ENCODE measurements around the gene DLG2.

The DLG2 gene

GRCh38 chr11:84014539-84014938, 1612.6 kb downstream of the DLG2 start:
- TF ChIP-seq USF1 (IDR thresholded peaks at IDR 0.05) (no peak), MAX (IDR thresholded peaks at IDR 0.05) (no peak), NFIC (IDR thresholded peaks at IDR 0.05) (no peak), EP300 (IDR thresholded peaks at IDR 0.05; ENCODE audit: borderline replicate concordance) (no peak), REST (IDR thresholded peaks at IDR 0.05; ENCODE audit: low read depth) (no peak), CREB1 (IDR thresholded peaks at IDR 0.05; ENCODE audit: low read depth) (no peak), ZBTB7A (IDR thresholded peaks at IDR 0.05; ENCODE audit: low read depth) (no peak), YY1 (IDR thresholded peaks at IDR 0.05; ENCODE audit: low read depth) (no peak), TCF12 (IDR thresholded peaks at IDR 0.05; ENCODE audit: low read depth) (no peak), RAD21 (IDR thresholded peaks at IDR 0.05; ENCODE audit: low read depth) (no peak)

- TF ChIP-seq RAD21 (IDR thresholded peaks at IDR 0.05; ENCODE audit: low read depth) (no peak), FOXM1 (IDR thresholded peaks at IDR 0.05; ENCODE audit: borderline replicate concordance, low read depth) (no peak), YY1 (IDR thresholded peaks at IDR 0.05; ENCODE audit: low read depth) (no peak), ZBTB7A (IDR thresholded peaks at IDR 0.05; ENCODE audit: low read depth) (no peak), TAF1 (IDR thresholded peaks at IDR 0.05; ENCODE audit: low read depth) (no peak), NFIC (IDR thresholded peaks at IDR 0.05) (no peak)
Measured at GRCh38 chr11:84012171-84012826, 1614.8 kb downstream of the DLG2 start.

- no peak for TF ChIP-seq EGR1 (IDR thresholded peaks at IDR 0.05)
Measured at GRCh38 chr11:84003181-84003580, 1624.0 kb downstream of the DLG2 start.

- TF ChIP-seq REST (IDR thresholded peaks at IDR 0.05; ENCODE audit: low read depth) (no peak), TEAD4 (IDR thresholded peaks at IDR 0.05) (no peak), TCF12 (IDR thresholded peaks at IDR 0.05; ENCODE audit: low read depth) (no peak), CEBPB (IDR thresholded peaks at IDR 0.05) (no peak), RAD21 (IDR thresholded peaks at IDR 0.05; ENCODE audit: low read depth) (no peak), NFIC (IDR thresholded peaks at IDR 0.05) (no peak), CREB1 (IDR thresholded peaks at IDR 0.05; ENCODE audit: low read depth) (no peak), EGR1 (IDR thresholded peaks at IDR 0.05) (no peak), ZBTB7A (IDR thresholded peaks at IDR 0.05; ENCODE audit: low read depth) (no peak), USF1 (IDR thresholded peaks at IDR 0.05) (no peak), TAF1 (IDR thresholded peaks at IDR 0.05; ENCODE audit: low read depth) (no peak), EP300 (IDR thresholded peaks at IDR 0.05; ENCODE audit: borderline replicate concordance) (no peak), MAX (IDR thresholded peaks at IDR 0.05) (no peak), YY1 (IDR thresholded peaks at IDR 0.05; ENCODE audit: low read depth) (no peak), FOXM1 (IDR thresholded peaks at IDR 0.05; ENCODE audit: borderline replicate concordance, low read depth) (no peak)
Measured at GRCh38 chr11:83998921-83999320, 1628.2 kb downstream of the DLG2 start.

- TF ChIP-seq NFIC (IDR thresholded peaks at IDR 0.05): no peak
- no peak for TF ChIP-seq RAD21 (IDR thresholded peaks at IDR 0.05; ENCODE audit: low read depth)
- no peak for TF ChIP-seq TAF1 (IDR thresholded peaks at IDR 0.05; ENCODE audit: low read depth)
- no peak for TF ChIP-seq REST (IDR thresholded peaks at IDR 0.05; ENCODE audit: low read depth)
- no peak for TF ChIP-seq TCF12 (IDR thresholded peaks at IDR 0.05; ENCODE audit: low read depth)
- no peak for TF ChIP-seq EGR1 (IDR thresholded peaks at IDR 0.05)
Measured at GRCh38 chr11:83990160-83990733, 1636.9 kb downstream of the DLG2 start.
